ENCODE results near the gene STARD8. TPM values are rescaled to one million over a fixed set of nuclear protein-coding genes. Genes with fewer than 3 reads are reported as not detected.
"Not testable (repeated sequence)": the region's sequence is repeated elsewhere in the genome, so short reads cannot be mapped to it uniquely, and the experiment has no call there.

Gene STARD8
- total RNA-seq, 1 donor = 1.4 TPM

GRCh38 chrX:68627986-68628385, 19.5 kb upstream of the STARD8 start:
- Histone ChIP-seq H4K20me1 (ENCODE audit: insufficient read depth, low read length) (no peaks in the 10 kb centered on the region), H3K4me1 (ENCODE audit: insufficient read depth, low read length) (no peaks in the 10 kb centered on the region), H3K79me2 (ENCODE audit: insufficient read depth, low read length) (no peaks in the 10 kb centered on the region), H3K9me3 (ENCODE audit: low read depth, low read length) (no peaks in the 10 kb centered on the region), H2AFZ (ENCODE audit: low read length) (no peak overlapping the region), H3K27me3 (ENCODE audit: insufficient read depth, low read length) (peaks cover 18% of the 10 kb centered on the region), H3K27ac (ENCODE audit: low read depth, low read length) (no peak overlapping the region), H3K4me2 (ENCODE audit: insufficient read depth, low read length) (no peak overlapping the region), H3K4me3 (ENCODE audit: insufficient read depth, low read length) (no peak overlapping the region), H3K36me3 (ENCODE audit: insufficient read depth, low read length) (no peaks in the 10 kb centered on the region)
- TF ChIP-seq, protein P1, sequence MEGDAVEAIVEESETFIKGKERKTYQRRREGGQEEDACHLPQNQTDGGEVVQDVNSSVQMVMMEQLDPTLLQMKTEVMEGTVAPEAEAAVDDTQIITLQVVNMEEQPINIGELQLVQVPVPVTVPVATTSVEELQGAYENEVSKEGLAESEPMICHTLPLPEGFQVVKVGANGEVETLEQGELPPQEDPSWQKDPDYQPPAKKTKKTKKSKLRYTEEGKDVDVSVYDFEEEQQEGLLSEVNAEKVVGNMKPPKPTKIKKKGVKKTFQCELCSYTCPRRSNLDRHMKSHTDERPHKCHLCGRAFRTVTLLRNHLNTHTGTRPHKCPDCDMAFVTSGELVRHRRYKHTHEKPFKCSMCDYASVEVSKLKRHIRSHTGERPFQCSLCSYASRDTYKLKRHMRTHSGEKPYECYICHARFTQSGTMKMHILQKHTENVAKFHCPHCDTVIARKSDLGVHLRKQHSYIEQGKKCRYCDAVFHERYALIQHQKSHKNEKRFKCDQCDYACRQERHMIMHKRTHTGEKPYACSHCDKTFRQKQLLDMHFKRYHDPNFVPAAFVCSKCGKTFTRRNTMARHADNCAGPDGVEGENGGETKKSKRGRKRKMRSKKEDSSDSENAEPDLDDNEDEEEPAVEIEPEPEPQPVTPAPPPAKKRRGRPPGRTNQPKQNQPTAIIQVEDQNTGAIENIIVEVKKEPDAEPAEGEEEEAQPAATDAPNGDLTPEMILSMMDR (IDR thresholded peaks at IDR 0.05; ENCODE audit: extremely low read depth, low read depth, low read length) = no peak
- DNase-seq (ENCODE audit: insufficient read length, low spot score, missing footprints) = no peak

GRCh38 chrX:68629936-68630335, 17.5 kb upstream of the STARD8 start:
- H2AFZ ChIP-seq (ENCODE audit: low read length); H3K4me2 ChIP-seq (ENCODE audit: insufficient read depth, low read length); H3K9me3 ChIP-seq (ENCODE audit: low read depth, low read length); H3K79me2 ChIP-seq (ENCODE audit: insufficient read depth, low read length); H3K27ac ChIP-seq (ENCODE audit: low read depth, low read length); H3K36me3 ChIP-seq (ENCODE audit: insufficient read depth, low read length); H3K4me1 ChIP-seq (ENCODE audit: insufficient read depth, low read length); H3K4me3 ChIP-seq (ENCODE audit: insufficient read depth, low read length); DNase-seq (ENCODE audit: insufficient read length, low spot score, missing footprints); H4K20me1 ChIP-seq (ENCODE audit: insufficient read depth, low read length): not testable (repeated sequence)
- H3K27me3 ChIP-seq (ENCODE audit: insufficient read depth, low read length) = peaks cover 22% of the 10 kb centered on the region

GRCh38 chrX:68631336-68631735, 16.1 kb upstream of the STARD8 start:
- DNase-seq (ENCODE audit: insufficient read length, low spot score, missing footprints) = no peak
- Histone ChIP-seq H2AFZ (ENCODE audit: low read length) (no peak overlapping the region), H3K79me2 (ENCODE audit: insufficient read depth, low read length) (no peaks in the 10 kb centered on the region), H4K20me1 (ENCODE audit: insufficient read depth, low read length) (no peaks in the 10 kb centered on the region), H3K4me2 (ENCODE audit: insufficient read depth, low read length) (no peak overlapping the region), H3K4me1 (ENCODE audit: insufficient read depth, low read length) (no peaks in the 10 kb centered on the region), H3K36me3 (ENCODE audit: insufficient read depth, low read length) (no peaks in the 10 kb centered on the region), H3K27me3 (ENCODE audit: insufficient read depth, low read length) (peaks cover 22% of the 10 kb centered on the region), H3K9me3 (ENCODE audit: low read depth, low read length) (no peaks in the 10 kb centered on the region), H3K4me3 (ENCODE audit: insufficient read depth, low read length) (no peak overlapping the region), H3K27ac (ENCODE audit: low read depth, low read length) (no peak overlapping the region)
- TF ChIP-seq, protein P1 (IDR thresholded peaks at IDR 0.05; ENCODE audit: extremely low read depth, low read depth, low read length) = no peak

DNA sequence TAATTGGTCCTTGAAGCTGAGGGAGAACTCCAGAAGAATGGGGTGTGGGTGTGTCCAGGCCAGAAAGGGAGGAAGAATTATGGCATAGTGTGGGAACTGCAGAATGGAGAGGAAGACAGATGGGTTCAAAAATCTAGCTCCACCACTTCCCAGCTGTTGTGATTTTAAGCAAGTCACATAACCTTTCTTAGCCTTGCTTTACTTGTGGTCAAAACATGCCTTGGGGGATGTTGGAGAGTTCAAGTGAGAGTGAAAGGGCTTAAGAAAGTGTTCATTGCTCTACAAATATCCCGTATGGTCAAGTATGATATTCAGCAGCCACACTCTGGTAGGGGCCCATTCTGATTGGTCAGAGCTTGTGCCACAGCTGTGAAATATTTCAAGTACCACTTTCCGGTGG, 15.0 kb upstream of the STARD8 start:
- Histone ChIP-seq H3K27me3 (ENCODE audit: insufficient read depth, low read length) (peaks cover 22% of the 10 kb centered on the region), H3K4me3 (ENCODE audit: insufficient read depth, low read length) (no peak overlapping the region), H3K27ac (ENCODE audit: low read depth, low read length) (no peak overlapping the region), H3K9me3 (ENCODE audit: low read depth, low read length) (no peaks in the 10 kb centered on the region), H3K4me1 (ENCODE audit: insufficient read depth, low read length) (no peaks in the 10 kb centered on the region), H3K79me2 (ENCODE audit: insufficient read depth, low read length) (no peaks in the 10 kb centered on the region), H4K20me1 (ENCODE audit: insufficient read depth, low read length) (no peaks in the 10 kb centered on the region), H2AFZ (ENCODE audit: low read length) (no peak overlapping the region), H3K36me3 (ENCODE audit: insufficient read depth, low read length) (no peaks in the 10 kb centered on the region), H3K4me2 (ENCODE audit: insufficient read depth, low read length) (no peak overlapping the region)
- TF ChIP-seq, protein P1 (IDR thresholded peaks at IDR 0.05; ENCODE audit: extremely low read depth, low read depth, low read length) = no peak
- DNase-seq (ENCODE audit: insufficient read length, low spot score, missing footprints) = no peak

Measured in osteoblast (primary cell).